Trophoblast cell (in vitro differentiated cells and primary cell): Measurements from ENCODE around the gene CTXND1.

Experiments used
- DNase-seq, 2 donors: peaks; one replicate each; pipeline ENCODE4 v3.0.0-alpha.2; 2016
- H2AFZ ChIP-seq: 2 replicates; pipeline ENCODE4 v1.6.1; 2013; ENCODE audit warnings: low read length, moderate library complexity, mild to moderate bottlenecking; ENCODE audit not compliant: insufficient read depth, poor library complexity
- H2AK5ac ChIP-seq: 2 replicates; pipeline ENCODE4 v1.6.1; 2013; ENCODE audit warnings: mild to moderate bottlenecking, low read length
- H2BK120ac ChIP-seq: 2 replicates; pipeline ENCODE4 v1.6.1; 2013; ENCODE audit warnings: low read length, mild to moderate bottlenecking, moderate library complexity; ENCODE audit not compliant: insufficient read depth, poor library complexity
- H2BK12ac ChIP-seq: 2 replicates; pipeline ENCODE4 v1.6.1; 2013; ENCODE audit warnings: mild to moderate bottlenecking, low read length, moderate library complexity
- H2BK5ac ChIP-seq: 2 replicates; pipeline ENCODE4 v1.6.1; 2013; ENCODE audit warnings: low read length, low read depth, moderate library complexity, mild to moderate bottlenecking; ENCODE audit not compliant: poor library complexity
- H3K14ac ChIP-seq: 2 replicates; pipeline ENCODE4 v1.6.1; 2013; ENCODE audit warnings: mild to moderate bottlenecking, low read length
- H3K18ac ChIP-seq: 2 replicates; pipeline ENCODE4 v1.6.1; 2013; ENCODE audit warnings: mild to moderate bottlenecking, low read length
- H3K23ac ChIP-seq: 2 replicates; pipeline ENCODE4 v1.6.1; 2013; ENCODE audit warnings: low read length
- H3K27ac ChIP-seq: 2 replicates; pipeline ENCODE4 v1.5.1; 2013; ENCODE audit warnings: low read depth, mild to moderate bottlenecking, inconsistent platforms, low read length, moderate library complexity
- H3K27me3 ChIP-seq: 2 replicates; pipeline ENCODE4 v1.6.1; 2013; ENCODE audit warnings: inconsistent platforms, mild to moderate bottlenecking, low read length, moderate library complexity; ENCODE audit not compliant: insufficient read depth
- H3K36me3 ChIP-seq, 2 experiments: 1 replicate in 1 of 2; 2 replicates in 1 of 2; pipeline ENCODE4 v1.6.1; 2013; ENCODE audit warnings: low read length in 2 of 2, mild to moderate bottlenecking in 2 of 2, moderate library complexity in 1 of 2; ENCODE audit not compliant: insufficient read depth in 2 of 2, control insufficient read depth in 1 of 2
- H3K4ac ChIP-seq: 2 replicates; pipeline ENCODE4 v1.6.1; 2013; ENCODE audit warnings: low read depth, mild to moderate bottlenecking, low read length, moderate library complexity
- H3K4me1 ChIP-seq, 2 experiments: 1 replicate in 1 of 2; 2 replicates in 1 of 2; pipeline ENCODE4 v1.6.1; 2013; ENCODE audit warnings: low read length in 2 of 2, mild to moderate bottlenecking in 2 of 2, moderate library complexity in 1 of 2; ENCODE audit not compliant: insufficient read depth in 2 of 2, control insufficient read depth in 1 of 2
- H3K4me2 ChIP-seq: 2 replicates; pipeline ENCODE4 v1.6.1; 2013; ENCODE audit warnings: inconsistent platforms, mild to moderate bottlenecking, low read length, moderate library complexity
- H3K4me3 ChIP-seq: 2 replicates; pipeline ENCODE4 v1.5.1; 2013; ENCODE audit warnings: mild to moderate bottlenecking, low read depth, low read length, inconsistent platforms
- H3K79me1 ChIP-seq: one replicate; pipeline ENCODE4 v1.6.1; 2013; ENCODE audit warnings: low read length
- H3K79me2 ChIP-seq: 2 replicates; pipeline ENCODE4 v1.6.1; 2013; ENCODE audit warnings: low read length, mild to moderate bottlenecking; ENCODE audit not compliant: control insufficient read depth, insufficient read depth, poor library complexity
- H3K9ac ChIP-seq: 2 replicates; pipeline ENCODE4 v1.6.1; 2013; ENCODE audit warnings: mild to moderate bottlenecking, low read length
- H3K9me3 ChIP-seq: 2 replicates; pipeline ENCODE4 v1.6.1; 2013; ENCODE audit warnings: low read depth, mild to moderate bottlenecking, control low read depth, inconsistent platforms, low read length; ENCODE audit not compliant: insufficient read depth
- H4K12ac ChIP-seq: 2 replicates; pipeline ENCODE4 v1.6.1; 2013; ENCODE audit warnings: low read depth, mild to moderate bottlenecking, low read length, moderate library complexity
- H4K8ac ChIP-seq: 2 replicates; pipeline ENCODE4 v1.6.1; 2013; ENCODE audit warnings: low read depth, mild to moderate bottlenecking, low read length, moderate library complexity
- H4K91ac ChIP-seq: one replicate; pipeline ENCODE4 v1.6.1; 2013; ENCODE audit warnings: low read depth, mild to moderate bottlenecking, low read length, moderate library complexity
- WGBS: extraction: QIAGEN DNeasy Blood & Tissue Kit; methylation state at CpG from one replicate; pipeline ENCODE4 v1.1.7; 2013; ENCODE audit warnings: missing lambda C conversion rate; ENCODE audit not compliant: insufficient read length, insufficient coverage; ENCODE audit errors: extremely low coverage; 5-methylcytosine and 5-hydroxymethylcytosine counted together

Gene CTXND1

DNA sequence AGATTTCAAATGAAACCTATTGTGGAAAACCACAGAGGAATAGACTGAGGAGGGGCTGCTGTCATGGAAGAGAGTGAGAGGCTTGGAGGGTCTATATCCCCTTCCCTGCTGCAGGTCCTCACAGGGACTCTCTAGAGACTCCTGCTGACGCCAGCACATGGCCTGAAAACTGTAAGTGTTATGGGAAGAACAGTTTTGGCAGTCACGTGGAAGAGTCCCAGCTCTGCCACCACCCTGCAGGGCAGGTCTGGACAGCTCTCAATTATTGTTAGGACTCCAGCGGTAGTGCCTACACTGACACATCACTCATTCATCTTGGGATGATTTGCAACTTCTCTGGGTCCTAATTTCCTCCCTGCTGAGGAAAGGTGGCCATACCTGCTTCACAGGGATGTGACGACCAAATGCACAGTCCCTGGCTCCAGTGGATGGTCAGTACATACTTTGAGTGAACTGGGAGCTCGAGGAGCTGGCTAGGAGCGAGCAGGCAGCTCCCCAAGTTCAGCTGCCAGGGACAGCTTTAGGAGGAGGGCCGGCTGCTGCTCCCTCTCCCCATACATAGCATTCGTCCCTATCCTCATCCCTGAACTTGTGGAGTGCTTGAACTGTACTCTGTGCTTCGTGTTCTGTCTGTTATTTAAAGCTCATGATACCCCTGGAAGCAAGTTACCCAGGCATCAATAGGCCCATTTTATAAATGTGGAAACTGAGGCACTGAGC lies 49.2 kb downstream of the CTXND1 start:
- H4K91ac ChIP-seq: no peak overlapping the region
- H3K27me3 ChIP-seq: no peaks in the 10 kb centered on the region
- H3K27ac ChIP-seq: no peak overlapping the region
- H2BK5ac ChIP-seq: no peak overlapping the region
- H3K4ac ChIP-seq: no peak overlapping the region
- WGBS: no CpG with 5 or more reads among the region's 9 CpGs
- H3K9me3 ChIP-seq: peaks cover 2% of the 10 kb centered on the region
- no peak overlapping the region for H2AK5ac ChIP-seq
- no peak overlapping the region for H3K23ac ChIP-seq
- H3K79me2 ChIP-seq: no peaks in the 10 kb centered on the region
- no peaks in the 10 kb centered on the region for H3K79me1 ChIP-seq
- no peaks in the 10 kb centered on the region for H3K36me3 ChIP-seq
- no peak overlapping the region for H4K8ac ChIP-seq
- no peak overlapping the region for H3K4me2 ChIP-seq
- no peak overlapping the region for H2AFZ ChIP-seq
- no peak overlapping the region for H3K14ac ChIP-seq
- H4K12ac ChIP-seq: no peak overlapping the region
- H2BK12ac ChIP-seq: no peak overlapping the region
- H3K4me1 ChIP-seq: peaks cover 0 to 2% of the 10 kb centered on the region in 2 experiments
- H2BK120ac ChIP-seq: no peak overlapping the region
- no peak overlapping the region for H3K18ac ChIP-seq
- no peak overlapping the region for H3K9ac ChIP-seq
- H3K4me3 ChIP-seq: no peak overlapping the region
- peak in 1 of 2 donors; percentile 2 for DNase-seq

GRCh38 chr15:80202016-80202315 lies 50.0 kb downstream of the CTXND1 start:
- Histone ChIP-seq H3K14ac (no peak overlapping the region), H3K9ac (no peak overlapping the region), H3K4me3 (no peak overlapping the region), H3K27ac (no peak overlapping the region), H4K12ac (no peak overlapping the region), H3K4me2 (no peak overlapping the region), H3K23ac (no peak overlapping the region), H2BK120ac (no peak overlapping the region), H3K4ac (no peak overlapping the region), H3K79me1 (no peaks in the 10 kb centered on the region), H2BK12ac (no peak overlapping the region), H3K18ac (no peak overlapping the region), H3K4me1 (peaks cover 0 to 2% of the 10 kb centered on the region in 2 experiments), H3K27me3 (no peaks in the 10 kb centered on the region), H3K9me3 (peaks cover 2% of the 10 kb centered on the region), H2AK5ac (no peak overlapping the region), H2BK5ac (no peak overlapping the region), H4K91ac (no peak overlapping the region), H3K79me2 (no peaks in the 10 kb centered on the region), H2AFZ (no peak overlapping the region), H4K8ac (no peak overlapping the region), H3K36me3 (no peaks in the 10 kb centered on the region)
- no CpG with 5 or more reads among the region's 2 CpGs for WGBS
- DNase-seq: no peak

GRCh38 chr15:80201256-80202015 lies 50.6 kb downstream of the CTXND1 start:
- no peaks in the 10 kb centered on the region for H3K27me3 ChIP-seq
- no peak overlapping the region for H3K14ac ChIP-seq
- H3K27ac ChIP-seq: no peak overlapping the region
- peaks cover 2% of the 10 kb centered on the region for H3K9me3 ChIP-seq
- no peak overlapping the region for H2BK5ac ChIP-seq
- no peaks in the 10 kb centered on the region for H3K36me3 ChIP-seq
- H3K79me2 ChIP-seq: no peaks in the 10 kb centered on the region
- H4K8ac ChIP-seq: no peak overlapping the region
- H2BK12ac ChIP-seq: no peak overlapping the region
- H4K12ac ChIP-seq: no peak overlapping the region
- no peak for DNase-seq
- H3K9ac ChIP-seq: no peak overlapping the region
- peaks cover 0 to 2% of the 10 kb centered on the region in 2 experiments for H3K4me1 ChIP-seq
- no peaks in the 10 kb centered on the region for H3K79me1 ChIP-seq
- no peak overlapping the region for H3K4me2 ChIP-seq
- no peak overlapping the region for H3K4me3 ChIP-seq
- no peak overlapping the region for H2AFZ ChIP-seq
- H4K91ac ChIP-seq: no peak overlapping the region
- no CpG with 5 or more reads among the region's 26 CpGs for WGBS
- H2AK5ac ChIP-seq: no peak overlapping the region
- no peak overlapping the region for H3K4ac ChIP-seq
- no peak overlapping the region for H3K23ac ChIP-seq
- no peak overlapping the region for H2BK120ac ChIP-seq
- H3K18ac ChIP-seq: no peak overlapping the region

- no peak for DNase-seq
- H2BK120ac ChIP-seq: no peak overlapping the region
- no peak overlapping the region for H2AK5ac ChIP-seq
- no peak overlapping the region for H3K4me2 ChIP-seq
- no peak overlapping the region for H3K14ac ChIP-seq
- H3K79me2 ChIP-seq: no peaks in the 10 kb centered on the region
- no peaks in the 10 kb centered on the region for H3K27me3 ChIP-seq
- H3K4me1 ChIP-seq: peaks cover 0 to 2% of the 10 kb centered on the region in 2 experiments
- no peak overlapping the region for H3K9ac ChIP-seq
- H3K18ac ChIP-seq: no peak overlapping the region
- no peak overlapping the region for H2AFZ ChIP-seq
- H3K79me1 ChIP-seq: no peaks in the 10 kb centered on the region
- no peak overlapping the region for H3K4ac ChIP-seq
- no peak overlapping the region for H4K12ac ChIP-seq
- no peak overlapping the region for H2BK12ac ChIP-seq
- no peaks in the 10 kb centered on the region for H3K36me3 ChIP-seq
- WGBS: no CpG with 5 or more reads among the region's 3 CpGs
- peaks cover 2% of the 10 kb centered on the region for H3K9me3 ChIP-seq
- no peak overlapping the region for H3K27ac ChIP-seq
- no peak overlapping the region for H2BK5ac ChIP-seq
- H4K91ac ChIP-seq: no peak overlapping the region
- no peak overlapping the region for H4K8ac ChIP-seq
- no peak overlapping the region for H3K23ac ChIP-seq
- no peak overlapping the region for H3K4me3 ChIP-seq
These were observed 52.1 kb downstream of the CTXND1 start for GRCh38 chr15:80199869-80200268.
